Mucosa of descending colon (tissue), 3 donors: ENCODE measurements around the gene SH3BP5. TPM values are rescaled to one million over a fixed set of nuclear protein-coding genes. Genes with fewer than 3 reads are reported as not detected.

Experiments used
- total RNA-seq, 3 donors: library from RNA; stranded (reverse); fragmentation: NEBNext Ultra II Directional in 2 of 3; extraction: Animal tissue kit (Norgen Biotek cat#: 25700) in 2 of 3; gene quantifications; one replicate each; pipeline versions ENCODE4 v1.2.1 to v1.2.4, GENCODE V29; 2021 to 2023
- donor health status: DM: no; HTN: no; CAD: no; lungs with moderate emphysema.
- donor health status: DM: no; HTN: no; CAD: no.
- donor health status: DM: no; HTN: yes; CAD: no.

Gene SH3BP5
- total RNA-seq, 3 donors from 2014 or later = 5.9 to 20.8 (median 10.9) TPM

Other genes starting within 250 kb of the SH3BP5 start
- 10 to 100 TPM; 16.5 to 36.8 (median 18.2) TPM for gene RBSN, start 233.4 kb downstream of the SH3BP5 start, total RNA-seq
- 10 to 100 TPM; 26.8 to 56.5 (median 44.9) TPM for gene CAPN7, start 126.3 kb downstream of the SH3BP5 start, total RNA-seq
- 10 to 100 TPM; 10.1 to 13.7 (median 10.1) TPM for gene METTL6, start 95.0 kb upstream of the SH3BP5 start, total RNA-seq
- 10 to 100 TPM; 15.6 to 23.4 (median 21.3) TPM for gene EAF1, start 95.0 kb upstream of the SH3BP5 start, total RNA-seq
- gene COLQ, start 189.1 kb upstream of the SH3BP5 start, total RNA-seq = 1 to 10 TPM; 1.1 to 3.0 (median 1.5) TPM